ENCODE data around the gene GEN1. TPM values are rescaled to one million over a fixed set of nuclear protein-coding genes. Genes with fewer than 3 reads are reported as not detected.

Gene GEN1
- total and polyA plus RNA-seq, 10 of the 15 experiments (the other 5 are each of a cell fraction or from before 2014, with no cell fraction given): 6.0 to 49.6 (median 36.0) TPM

GRCh38 chr2:17758118-17758517 lies 4.2 kb downstream of the GEN1 start:
- RAD21 ChIA-PET (ENCODE audit: unreplicated experiment): interaction anchor here (0.7 to 5.4 kb wide), 8 partner anchors 34 to 75 kb away, joined by 3 to 49 read pairs (median 7); partner anchors contain the start of gene MSGN1
- Histone ChIP-seq H3K4me3 (0 out of 2 replicates have a peak overlapping the region, but pooled peaks have one; percentile 13), H4K20me1 (ENCODE audit: control insufficient read depth, insufficient read depth) (no peaks in the 10 kb centered on the region), H3K79me2 (ENCODE audit: control insufficient read depth, insufficient read depth, low read length) (peaks cover 71% of the 10 kb centered on the region), H3K36me3 (ENCODE audit: control insufficient read depth in 2 of 2, insufficient read depth in 2 of 2, low read length in 1 of 2) (peaks cover 0 to 6% of the 10 kb centered on the region in 2 experiments; a peak in 3 of 4 replicates), H2AFZ (ENCODE audit: control insufficient read depth, low read depth, low read length) (no peak overlapping the region), H3K27me3 (replicated peaks in 1 of 2; ENCODE audit: control insufficient read depth in 2 of 2, insufficient read depth in 2 of 2, low read length in 1 of 2) (no peaks in the 10 kb centered on the region), H3K4me2 (ENCODE audit: control insufficient read depth, insufficient read depth) (peak overlapping the region; percentile 65), H3K4me1 (ENCODE audit: control insufficient read depth, insufficient read depth, low read length) (0 out of 2 replicates have a peak, but pooled peaks cover 3% of the 10 kb centered on the region), H3K9me3 (replicated peaks; ENCODE audit: control insufficient read depth, insufficient read depth, low read length) (no peaks in the 10 kb centered on the region), H3K27ac (ENCODE audit: control insufficient read depth, insufficient read depth) (peak overlapping the region; percentile 33; the same call in 1 of the 2 replicates), H3K9ac (ENCODE audit: control insufficient read depth, insufficient read depth, low read length) (no peak overlapping the region)
- WGBS (ENCODE audit: insufficient coverage, insufficient replicate concordance, low lambda C conversion rate, missing lambda C conversion rate): 79% methylated on average over 3 of the region's 3 CpGs
- TF ChIP-seq CHD4 (IDR thresholded peaks at IDR 0.05) (no peak), ZNF217 (IDR thresholded peaks at IDR 0.05) (no peak), BHLHE40 (IDR thresholded peaks at IDR 0.05; ENCODE audit: borderline replicate concordance in 1 of 2, low read depth in 2 of 2, low read length in 1 of 2) (no peak), SKIL (IDR thresholded peaks at IDR 0.05; ENCODE audit: low read depth, poor library complexity, severe bottlenecking) (no peak), BCL11A (IDR thresholded peaks at IDR 0.05; ENCODE audit: low read depth, low read length) (no peak), ETV6 (conservative IDR thresholded peaks at IDR 0.05 in 1 of 2, IDR thresholded peaks at IDR 0.05 in 1 of 2; ENCODE audit: borderline replicate concordance in 1 of 2, low read depth in 1 of 2) (no peak), SRF (IDR thresholded peaks at IDR 0.05; ENCODE audit: low read depth in 2 of 2, low read length in 2 of 2) (no peak), IKZF2 (IDR thresholded peaks at IDR 0.05) (no peak), SREBF2 (IDR thresholded peaks at IDR 0.05; ENCODE audit: low read length) (no peak), SUPT20H (IDR thresholded peaks at IDR 0.05; ENCODE audit: borderline replicate concordance, control insufficient read depth, low read depth, low read length) (no peak), RUNX3 (IDR thresholded peaks at IDR 0.05; ENCODE audit: low read length) (no peak), PKNOX1 (IDR thresholded peaks at IDR 0.05) (no peak), YY1 (IDR thresholded peaks at IDR 0.05; ENCODE audit: low read depth, low read length) (no peak), ASH2L (IDR thresholded peaks at IDR 0.05; ENCODE audit: borderline replicate concordance, low read depth) (no peak), ZBTB4 (CRISPR knock-in tag; IDR thresholded peaks at IDR 0.05) (no peak), RB1 (IDR thresholded peaks at IDR 0.05; ENCODE audit: borderline replicate concordance) (no peak), KDM1A (IDR thresholded peaks at IDR 0.05; ENCODE audit: borderline replicate concordance) (no peak), BRCA1 (IDR thresholded peaks at IDR 0.05; ENCODE audit: low read depth, low read length) (no peak), NFYA (IDR thresholded peaks at IDR 0.05; ENCODE audit: borderline replicate concordance, low read depth, low read length) (no peak)
- SMC1A ChIA-PET (ENCODE audit: uncharacterized antibody, unreplicated experiment): interaction anchor here (0.7 to 6.1 kb wide), 7 partner anchors 10 to 87 kb away, joined by 3 to 60 read pairs (median 4); no protein-coding TSS in a partner anchor
- in situ Hi-C loops (cut with MboI) (no loop called here), intact Hi-C loops (cut with micrococcal nuclease; ENCODE audit: unreplicated experiment) (loop anchor here (10.0 kb wide), 1 partner anchor 1103 kb away; no protein-coding TSS in a partner anchor)
- no peak for ATAC-seq
- no TSS peak for BruUV-seq (replicated peaks)
- DNase-seq (ENCODE audit: low read depth, low spot score): no peak
- POLR2A ChIA-PET: interaction anchor here (0.6 kb wide), 1 partner anchor 1660 kb away, joined by 8 read pairs; no protein-coding TSS in a partner anchor
- CTCF ChIA-PET: interaction anchor here (0.6 to 5.4 kb wide), 8 partner anchors 9 to 88 kb away, joined by 3 to 79 read pairs (median 8); no protein-coding TSS in a partner anchor
- FAIRE-seq: no peak
